ENCODE data around the gene KCTD10. TPM values are rescaled to one million over a fixed set of nuclear protein-coding genes. Genes with fewer than 3 reads are reported as not detected.

KCTD10 gene
- total RNA-seq, 1 donor = 90.9 TPM

DNA sequence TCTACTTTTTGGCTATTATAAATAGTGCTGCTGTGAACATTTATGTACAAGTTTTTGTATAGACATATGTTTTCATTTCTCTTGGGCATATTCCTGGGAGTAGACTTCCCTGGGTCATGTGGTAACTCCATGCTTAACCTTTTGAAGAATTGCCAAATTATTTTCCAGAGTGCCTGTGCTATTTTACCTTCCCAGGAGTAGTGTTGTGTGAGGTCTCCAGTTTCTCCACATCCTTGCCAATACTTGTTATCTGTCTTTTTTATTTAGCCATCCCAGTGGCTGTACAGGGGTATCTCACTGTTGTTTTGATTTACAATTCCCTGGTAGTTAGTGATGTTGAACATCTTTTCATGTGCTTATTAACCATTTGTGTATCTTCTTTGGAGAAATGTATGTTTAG lies 19.2 kb upstream of the KCTD10 start:
- no peak for DNase-seq (ENCODE audit: low read depth)

DNA sequence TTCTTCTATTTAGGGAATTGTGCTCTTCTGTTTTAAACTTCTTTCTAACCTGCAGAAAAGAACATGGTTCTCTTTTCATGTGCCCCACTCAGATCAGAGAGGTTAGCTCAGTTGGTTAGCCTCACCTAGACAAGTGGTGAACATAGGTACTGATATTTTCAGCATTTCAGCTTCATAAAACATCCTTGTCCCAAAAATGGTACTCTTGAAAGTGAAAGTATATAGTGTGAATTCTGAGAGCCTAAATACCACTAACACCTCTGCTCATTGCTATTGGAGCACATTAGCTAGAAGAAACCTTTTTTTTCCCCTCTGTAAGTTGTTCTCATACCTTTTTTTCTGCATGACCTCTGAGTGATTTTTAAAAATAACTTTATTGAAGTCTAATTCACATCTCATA lies 17.9 kb upstream of the KCTD10 start:
- H3K4me3 ChIP-seq (ENCODE audit: low read depth, low read length) = no peak overlapping the region
- DNase-seq (ENCODE audit: low read depth) = no peak
- TF ChIP-seq, protein P1, sequence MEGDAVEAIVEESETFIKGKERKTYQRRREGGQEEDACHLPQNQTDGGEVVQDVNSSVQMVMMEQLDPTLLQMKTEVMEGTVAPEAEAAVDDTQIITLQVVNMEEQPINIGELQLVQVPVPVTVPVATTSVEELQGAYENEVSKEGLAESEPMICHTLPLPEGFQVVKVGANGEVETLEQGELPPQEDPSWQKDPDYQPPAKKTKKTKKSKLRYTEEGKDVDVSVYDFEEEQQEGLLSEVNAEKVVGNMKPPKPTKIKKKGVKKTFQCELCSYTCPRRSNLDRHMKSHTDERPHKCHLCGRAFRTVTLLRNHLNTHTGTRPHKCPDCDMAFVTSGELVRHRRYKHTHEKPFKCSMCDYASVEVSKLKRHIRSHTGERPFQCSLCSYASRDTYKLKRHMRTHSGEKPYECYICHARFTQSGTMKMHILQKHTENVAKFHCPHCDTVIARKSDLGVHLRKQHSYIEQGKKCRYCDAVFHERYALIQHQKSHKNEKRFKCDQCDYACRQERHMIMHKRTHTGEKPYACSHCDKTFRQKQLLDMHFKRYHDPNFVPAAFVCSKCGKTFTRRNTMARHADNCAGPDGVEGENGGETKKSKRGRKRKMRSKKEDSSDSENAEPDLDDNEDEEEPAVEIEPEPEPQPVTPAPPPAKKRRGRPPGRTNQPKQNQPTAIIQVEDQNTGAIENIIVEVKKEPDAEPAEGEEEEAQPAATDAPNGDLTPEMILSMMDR (IDR thresholded peaks at IDR 0.05; ENCODE audit: insufficient read depth, low read length) = no peak

More for the DNA sequence above, 19.2 kb upstream of the KCTD10 start:
- no peak overlapping the region for H3K4me3 ChIP-seq (ENCODE audit: low read depth, low read length)
- TF ChIP-seq, protein P1 (IDR thresholded peaks at IDR 0.05; ENCODE audit: insufficient read depth, low read length) = no peak

DNA sequence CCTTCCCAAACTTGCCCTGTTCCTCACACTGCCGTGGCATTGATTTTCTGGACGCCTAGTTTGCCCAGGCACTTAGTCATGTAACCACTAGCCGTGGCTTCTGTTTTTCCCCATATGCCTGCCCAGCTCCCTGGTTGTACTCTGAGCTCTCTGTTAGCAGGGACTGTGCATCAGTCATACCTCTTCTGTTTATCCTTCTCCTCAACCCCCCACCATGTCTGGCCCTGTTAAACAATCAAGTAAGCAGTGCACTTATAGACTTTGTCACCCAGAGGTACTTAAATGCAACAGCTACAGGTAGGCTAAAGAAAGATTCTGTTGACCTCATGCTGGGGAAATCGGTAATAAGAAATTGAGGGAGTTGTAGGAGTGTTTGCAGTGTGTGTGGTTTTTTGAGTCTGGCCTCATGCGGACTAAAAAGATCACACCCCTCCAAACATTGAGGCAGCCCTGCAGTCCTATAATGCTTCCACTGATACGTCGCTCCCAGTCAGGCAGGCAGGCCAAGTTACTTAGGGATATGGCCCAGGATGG lies 17.3 kb upstream of the KCTD10 start:
- TF ChIP-seq, protein P1 (IDR thresholded peaks at IDR 0.05; ENCODE audit: insufficient read depth, low read length) = no peak
- DNase-seq (ENCODE audit: low read depth) = no peak
- no peak overlapping the region for H3K4me3 ChIP-seq (ENCODE audit: low read depth, low read length)

DNA sequence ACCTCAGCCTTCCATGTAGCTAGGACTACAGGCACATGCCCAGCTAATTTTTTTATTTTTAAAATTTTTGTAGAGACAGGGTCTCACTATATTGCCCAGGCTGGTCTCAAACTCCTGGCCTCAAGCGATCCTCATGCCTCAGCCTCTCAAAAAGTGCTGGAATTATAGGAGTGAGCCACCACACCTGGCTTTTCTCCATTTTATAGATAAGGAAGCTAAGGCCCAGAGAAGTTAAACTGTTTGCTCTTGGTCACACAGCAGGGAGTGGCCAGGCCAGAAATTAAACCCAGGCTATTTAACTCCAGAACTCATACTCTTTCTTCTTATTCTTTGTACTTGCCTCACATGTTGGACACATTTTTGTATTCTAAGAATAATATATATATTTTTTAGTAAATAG lies 16.8 kb upstream of the KCTD10 start:
- no peak overlapping the region for H3K4me3 ChIP-seq (ENCODE audit: low read depth, low read length)
- DNase-seq (ENCODE audit: low read depth) = no peak
- TF ChIP-seq, protein P1 (IDR thresholded peaks at IDR 0.05; ENCODE audit: insufficient read depth, low read length) = no peak

DNA sequence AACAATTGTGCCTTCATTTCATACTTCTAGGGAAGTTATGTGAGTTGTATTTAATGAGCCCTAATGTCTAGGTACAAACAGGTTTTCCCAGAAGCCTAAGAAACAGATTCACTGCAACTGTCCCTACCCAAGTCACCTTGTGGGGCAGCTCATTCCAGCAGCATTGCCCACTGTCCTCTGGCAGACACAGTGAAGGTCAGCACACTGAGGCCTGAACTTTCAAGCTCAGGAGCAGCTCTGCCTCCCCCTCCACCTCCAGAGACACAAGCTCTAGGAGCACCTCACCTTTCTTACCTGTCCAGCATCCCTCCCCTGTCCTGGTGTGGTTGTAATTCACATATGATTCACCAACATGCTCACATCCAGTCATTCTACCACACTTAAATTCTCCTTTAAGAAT lies 16.0 kb upstream of the KCTD10 start:
- TF ChIP-seq, protein P1 (IDR thresholded peaks at IDR 0.05; ENCODE audit: insufficient read depth, low read length) = no peak
- no peak overlapping the region for H3K4me3 ChIP-seq (ENCODE audit: low read depth, low read length)
- DNase-seq (ENCODE audit: low read depth) = no peak

DNA sequence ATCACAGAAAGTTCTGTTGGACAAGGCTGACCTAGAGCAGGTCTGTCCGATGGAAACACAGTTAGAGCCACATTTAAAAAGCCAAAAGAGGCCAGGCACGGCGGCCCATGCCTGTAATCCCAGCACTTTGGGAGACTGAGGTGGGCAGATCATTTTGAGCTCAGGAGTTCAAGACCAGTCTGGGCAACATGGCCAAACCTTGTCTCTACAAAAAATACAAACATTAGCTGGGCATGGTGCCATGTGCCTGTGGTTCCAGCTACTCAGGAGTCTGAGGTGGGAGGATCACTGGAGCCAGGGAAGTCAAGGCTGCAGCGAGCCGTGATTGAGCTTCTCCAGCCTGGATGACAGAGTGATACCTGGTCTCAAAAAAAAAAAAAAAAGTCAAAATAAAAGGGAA lies 15.3 kb upstream of the KCTD10 start:
- no peak overlapping the region for H3K4me3 ChIP-seq (ENCODE audit: low read depth, low read length)
- TF ChIP-seq, protein P1 (IDR thresholded peaks at IDR 0.05; ENCODE audit: insufficient read depth, low read length) = no peak
- DNase-seq (ENCODE audit: low read depth) = no peak

DNA sequence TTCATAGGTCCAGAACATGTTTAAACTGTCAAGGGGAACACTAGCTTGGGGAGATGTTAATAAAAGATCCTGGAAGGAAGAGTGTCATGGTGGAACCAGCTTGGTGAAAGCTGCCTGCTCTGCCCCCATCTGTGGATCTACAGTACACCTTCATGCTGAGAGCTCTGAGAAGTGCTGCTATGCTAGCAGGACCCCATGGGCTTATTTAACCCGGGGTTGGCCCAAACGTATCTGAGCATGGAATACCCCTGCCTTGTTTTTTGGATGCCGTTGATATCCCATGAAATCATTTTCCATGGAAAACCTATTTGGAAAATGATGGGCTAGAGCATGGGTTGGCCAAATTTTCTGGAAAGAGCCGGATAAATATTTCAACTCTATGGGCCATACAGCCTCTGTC lies 14.6 kb upstream of the KCTD10 start:
- H3K4me3 ChIP-seq (ENCODE audit: low read depth, low read length) = no peak overlapping the region
- TF ChIP-seq, protein P1 (IDR thresholded peaks at IDR 0.05; ENCODE audit: insufficient read depth, low read length) = no peak
- DNase-seq (ENCODE audit: low read depth) = no peak

Measured in fibroblast of the aortic adventitia (primary cell).